ENCODE measurements around the gene SMAD6. TPM values are rescaled to one million over a fixed set of nuclear protein-coding genes. Genes with fewer than 3 reads are reported as not detected.
A peak's percentile ranks its signal among the peaks of the same experiment; 100 is the strongest.

Gene SMAD6
- total RNA-seq, 6 experiments from 2014 or later: 10.5 to 17.2 (median 12.3) TPM

DNA sequence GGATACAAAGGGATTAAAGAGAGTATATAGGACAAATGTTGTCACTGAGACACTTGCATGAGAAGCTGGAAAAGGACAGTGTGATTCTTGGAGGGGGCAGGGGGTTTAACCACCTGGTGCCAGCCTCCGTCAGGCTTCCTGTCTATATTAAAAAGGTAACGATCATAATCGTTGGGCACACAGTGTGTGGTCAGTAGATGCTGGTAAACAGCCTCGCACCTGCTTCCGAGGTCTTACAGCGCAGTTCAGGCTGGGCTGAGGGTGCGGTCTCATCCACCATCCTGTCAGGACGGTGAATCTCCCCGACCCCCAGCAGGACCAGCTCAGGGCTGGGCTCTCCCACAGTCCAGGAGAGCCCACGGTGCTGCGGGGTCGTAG lies 47.7 kb upstream of the SMAD6 start:
- no peaks in the 10 kb centered on the region for H3K9me3 ChIP-seq
- no peaks in the 10 kb centered on the region for H3K27me3 ChIP-seq
- DNase-seq: no peak
- TF ChIP-seq, protein P1, sequence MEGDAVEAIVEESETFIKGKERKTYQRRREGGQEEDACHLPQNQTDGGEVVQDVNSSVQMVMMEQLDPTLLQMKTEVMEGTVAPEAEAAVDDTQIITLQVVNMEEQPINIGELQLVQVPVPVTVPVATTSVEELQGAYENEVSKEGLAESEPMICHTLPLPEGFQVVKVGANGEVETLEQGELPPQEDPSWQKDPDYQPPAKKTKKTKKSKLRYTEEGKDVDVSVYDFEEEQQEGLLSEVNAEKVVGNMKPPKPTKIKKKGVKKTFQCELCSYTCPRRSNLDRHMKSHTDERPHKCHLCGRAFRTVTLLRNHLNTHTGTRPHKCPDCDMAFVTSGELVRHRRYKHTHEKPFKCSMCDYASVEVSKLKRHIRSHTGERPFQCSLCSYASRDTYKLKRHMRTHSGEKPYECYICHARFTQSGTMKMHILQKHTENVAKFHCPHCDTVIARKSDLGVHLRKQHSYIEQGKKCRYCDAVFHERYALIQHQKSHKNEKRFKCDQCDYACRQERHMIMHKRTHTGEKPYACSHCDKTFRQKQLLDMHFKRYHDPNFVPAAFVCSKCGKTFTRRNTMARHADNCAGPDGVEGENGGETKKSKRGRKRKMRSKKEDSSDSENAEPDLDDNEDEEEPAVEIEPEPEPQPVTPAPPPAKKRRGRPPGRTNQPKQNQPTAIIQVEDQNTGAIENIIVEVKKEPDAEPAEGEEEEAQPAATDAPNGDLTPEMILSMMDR (IDR thresholded peaks at IDR 0.05): no peak
- TF ChIP-seq POLR2A (IDR thresholded peaks at IDR 0.05): no peak
- no peak for ATAC-seq
- intact Hi-C loops (cut with DNase I): no loop called here
- WGBS (ENCODE audit: insufficient coverage, low coverage, low lambda C conversion rate, missing lambda C conversion rate): 30% methylated on average over 2 of the region's 12 CpGs
- no peak overlapping the region for H3K4me3 ChIP-seq
- H3K36me3 ChIP-seq: no peaks in the 10 kb centered on the region
- H3K4me1 ChIP-seq: peaks cover 0 to 51% (median 20%) of the 10 kb centered on the region in 4 donors
- H3K27ac ChIP-seq: peak overlapping the region in 2 of 3 donors; percentile 60 to 73

DNA sequence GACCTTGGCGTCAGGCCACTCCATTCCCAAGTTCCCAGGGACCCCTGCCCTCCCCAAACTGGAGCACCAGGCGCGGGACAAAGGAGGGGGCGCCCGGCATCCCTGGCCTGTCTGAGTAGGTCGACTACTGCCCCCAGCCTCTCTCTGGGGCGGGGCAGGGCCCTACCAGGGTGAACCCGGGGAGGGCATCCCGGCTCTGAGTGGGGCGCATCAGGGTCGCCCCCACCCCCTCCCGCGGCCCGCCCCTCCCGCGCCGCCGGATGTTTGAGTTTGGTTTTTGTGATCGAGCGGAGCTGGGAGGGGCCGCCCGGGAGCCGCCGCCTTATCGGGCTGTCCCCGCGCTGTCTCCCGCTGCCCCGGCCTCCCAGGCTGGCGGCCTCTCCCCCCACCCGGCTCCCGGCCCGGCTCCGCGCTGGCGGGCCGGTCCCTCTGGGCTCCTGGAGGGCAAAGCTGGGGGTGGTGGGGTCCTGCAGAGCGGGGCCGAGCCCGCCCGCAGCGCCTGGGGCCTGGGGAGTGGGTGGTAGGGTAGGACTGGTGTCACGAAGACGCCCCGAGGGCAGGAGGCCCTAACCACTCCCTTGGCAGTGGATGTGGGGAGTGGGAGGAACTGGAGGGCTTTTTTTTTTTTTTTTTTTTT lies 47.2 kb upstream of the SMAD6 start:
- H3K27me3 ChIP-seq: no peaks in the 10 kb centered on the region
- peak overlapping the region in 1 of 3 donors; percentile 19 for H3K4me3 ChIP-seq
- peaks cover 0 to 46% (median 17%) of the 10 kb centered on the region in 4 donors for H3K4me1 ChIP-seq
- H3K9me3 ChIP-seq: no peaks in the 10 kb centered on the region
- DNase-seq: peak in 1 of 3 donors; percentile 58
- 32% methylated on average over 2 of the region's 45 CpGs for WGBS (ENCODE audit: insufficient coverage, low coverage, low lambda C conversion rate, missing lambda C conversion rate)
- TF ChIP-seq POLR2A (IDR thresholded peaks at IDR 0.05): no peak
- TF ChIP-seq, protein P1 (IDR thresholded peaks at IDR 0.05): no peak
- H3K27ac ChIP-seq: peak overlapping the region; percentile 33 to 73 (median 60)
- ATAC-seq: peak; percentile 10 to 40 (median 22)
- intact Hi-C loops (cut with DNase I): no loop called here
- no peaks in the 10 kb centered on the region for H3K36me3 ChIP-seq

DNA sequence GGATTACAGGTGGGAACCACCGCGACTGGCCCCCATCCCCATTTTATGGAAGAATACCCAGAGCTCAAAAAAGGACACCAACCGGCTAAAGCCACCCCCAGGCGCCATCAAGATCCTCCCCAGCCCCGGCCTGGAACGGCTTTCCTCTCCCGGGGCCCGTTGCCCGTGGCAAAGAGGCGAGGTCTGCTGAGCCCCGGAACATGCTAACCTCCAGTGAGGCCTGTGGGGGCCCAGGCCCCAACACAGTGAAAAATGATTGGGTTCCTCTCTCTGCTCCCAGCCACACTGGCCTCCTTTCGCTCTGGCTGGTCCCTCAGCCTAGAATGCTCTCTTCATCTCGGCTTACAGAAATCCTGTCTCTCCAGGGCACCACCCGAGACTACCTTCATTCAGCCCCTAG lies 46.5 kb upstream of the SMAD6 start:
- no peak for ATAC-seq
- Histone ChIP-seq H3K4me3 (no peak overlapping the region), H3K4me1 (peaks cover 0 to 39% (median 14%) of the 10 kb centered on the region in 4 donors), H3K36me3 (no peaks in the 10 kb centered on the region), H3K9me3 (no peaks in the 10 kb centered on the region), H3K27me3 (no peaks in the 10 kb centered on the region), H3K27ac (peak overlapping the region; percentile 33 to 73 (median 60))
- intact Hi-C loops (cut with DNase I): no loop called here
- TF ChIP-seq, protein P1 (IDR thresholded peaks at IDR 0.05): no peak
- TF ChIP-seq POLR2A (IDR thresholded peaks at IDR 0.05): no peak
- WGBS (ENCODE audit: insufficient coverage, low coverage, low lambda C conversion rate, missing lambda C conversion rate): 86% methylated on average over 3 of the region's 14 CpGs
- no peak for DNase-seq

DNA sequence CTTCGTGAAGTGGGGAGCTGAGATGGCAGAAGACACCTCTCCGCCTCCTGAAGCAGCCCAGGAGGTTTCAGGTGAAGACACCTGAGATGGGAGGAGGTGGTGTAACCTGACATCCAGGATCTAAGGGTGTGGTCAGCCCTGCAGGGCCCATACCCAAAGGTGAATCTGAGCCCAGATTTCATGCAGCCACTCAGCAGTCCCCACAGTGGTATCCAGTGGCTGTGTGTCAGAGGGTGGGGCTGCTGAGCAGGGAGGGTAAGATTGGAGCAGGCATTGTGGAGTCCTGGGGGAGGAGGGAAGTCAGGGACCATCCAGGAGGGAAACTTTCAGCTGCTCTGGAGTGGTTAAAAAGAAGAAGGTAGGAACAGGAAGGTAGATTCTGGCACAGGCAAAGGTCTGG lies 46.0 kb upstream of the SMAD6 start:
- intact Hi-C loops (cut with DNase I): no loop called here
- H3K36me3 ChIP-seq: no peaks in the 10 kb centered on the region
- H3K27me3 ChIP-seq: no peaks in the 10 kb centered on the region
- no peaks in the 10 kb centered on the region for H3K9me3 ChIP-seq
- no peak overlapping the region for H3K4me3 ChIP-seq
- peaks cover 0 to 34% (median 12%) of the 10 kb centered on the region in 4 donors for H3K4me1 ChIP-seq
- ATAC-seq (peak in 2 of 4 donors; percentile 12 to 14), DNase-seq (no peak)
- TF ChIP-seq POLR2A (IDR thresholded peaks at IDR 0.05): no peak
- TF ChIP-seq, protein P1 (IDR thresholded peaks at IDR 0.05): no peak
- peak overlapping the region; percentile 33 to 73 (median 60) for H3K27ac ChIP-seq
- 56% methylated on average over 2 of the region's 2 CpGs for WGBS (ENCODE audit: insufficient coverage, low coverage, low lambda C conversion rate, missing lambda C conversion rate)

All from right lobe of liver (tissue), 6 donors.